ENCODE data around the gene ARHGAP5. TPM values are rescaled to one million over a fixed set of nuclear protein-coding genes. Genes with fewer than 3 reads are reported as not detected.

ARHGAP5 gene
- total RNA-seq, 2 experiments from 2014 or later, result 8.1 to 20.4 TPM

DNA sequence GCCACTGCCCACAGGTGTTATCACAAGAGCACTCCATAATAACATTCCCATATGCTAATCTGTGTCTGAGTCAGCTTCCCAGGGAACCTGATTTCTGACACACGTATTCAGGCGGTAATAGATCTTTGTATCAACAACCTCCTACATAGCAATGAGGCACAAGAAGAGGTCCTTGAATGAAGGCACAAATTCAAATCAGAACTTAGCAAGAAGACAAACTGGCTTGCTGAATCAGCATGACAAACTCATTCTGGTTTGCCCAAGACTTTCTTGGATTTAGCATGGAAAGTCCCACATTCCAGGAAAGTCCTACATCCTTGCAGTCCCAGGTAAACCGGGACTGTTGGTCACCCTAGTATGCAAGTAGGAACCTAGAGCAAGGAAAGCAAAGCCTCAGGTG lies 90.8 kb downstream of the ARHGAP5 start:
- Histone ChIP-seq H3K4me3 (ENCODE audit: low read depth, low read length, poor library complexity, severe bottlenecking) (no peak overlapping the region), H3K4me2 (ENCODE audit: low read length) (no peak overlapping the region), H3K9me2 (ENCODE audit: insufficient read depth, low read length) (no peaks in the 10 kb centered on the region), H3K79me2 (ENCODE audit: insufficient read depth, low read depth, low read length) (no peaks in the 10 kb centered on the region), H3K9me3 (ENCODE audit: low read length) (no peaks in the 10 kb centered on the region), H3K4me1 (ENCODE audit: insufficient read depth, low read length, poor library complexity, severe bottlenecking) (peaks cover 9% of the 10 kb centered on the region), H3K36me3 (ENCODE audit: insufficient read depth, low read length) (no peaks in the 10 kb centered on the region), H2AFZ (ENCODE audit: low read length) (no peak overlapping the region), H3K27ac (ENCODE audit: low read depth, low read length, poor library complexity, severe bottlenecking) (no peak overlapping the region), H4K20me1 (ENCODE audit: insufficient read depth, low read length) (no peaks in the 10 kb centered on the region)
- ChIA-PET CTCF (ENCODE audit: unreplicated experiment) (no interaction called here), POLR2A (no interaction called here)
- no peak for DNase-seq (ENCODE audit: low spot score)
- no TSS peak for BruUV-seq (replicated peaks)
- TF ChIP-seq EZH2phosphoT487 (IDR thresholded peaks at IDR 0.05; ENCODE audit: borderline replicate concordance, low read depth, low read length), result no peak
- TF ChIP-seq, protein P1, sequence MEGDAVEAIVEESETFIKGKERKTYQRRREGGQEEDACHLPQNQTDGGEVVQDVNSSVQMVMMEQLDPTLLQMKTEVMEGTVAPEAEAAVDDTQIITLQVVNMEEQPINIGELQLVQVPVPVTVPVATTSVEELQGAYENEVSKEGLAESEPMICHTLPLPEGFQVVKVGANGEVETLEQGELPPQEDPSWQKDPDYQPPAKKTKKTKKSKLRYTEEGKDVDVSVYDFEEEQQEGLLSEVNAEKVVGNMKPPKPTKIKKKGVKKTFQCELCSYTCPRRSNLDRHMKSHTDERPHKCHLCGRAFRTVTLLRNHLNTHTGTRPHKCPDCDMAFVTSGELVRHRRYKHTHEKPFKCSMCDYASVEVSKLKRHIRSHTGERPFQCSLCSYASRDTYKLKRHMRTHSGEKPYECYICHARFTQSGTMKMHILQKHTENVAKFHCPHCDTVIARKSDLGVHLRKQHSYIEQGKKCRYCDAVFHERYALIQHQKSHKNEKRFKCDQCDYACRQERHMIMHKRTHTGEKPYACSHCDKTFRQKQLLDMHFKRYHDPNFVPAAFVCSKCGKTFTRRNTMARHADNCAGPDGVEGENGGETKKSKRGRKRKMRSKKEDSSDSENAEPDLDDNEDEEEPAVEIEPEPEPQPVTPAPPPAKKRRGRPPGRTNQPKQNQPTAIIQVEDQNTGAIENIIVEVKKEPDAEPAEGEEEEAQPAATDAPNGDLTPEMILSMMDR (conservative IDR thresholded peaks at IDR 0.05; ENCODE audit: low read length), result no peak
- intact Hi-C loops (cut with micrococcal nuclease; ENCODE audit: unreplicated experiment), result no loop called here

DNA sequence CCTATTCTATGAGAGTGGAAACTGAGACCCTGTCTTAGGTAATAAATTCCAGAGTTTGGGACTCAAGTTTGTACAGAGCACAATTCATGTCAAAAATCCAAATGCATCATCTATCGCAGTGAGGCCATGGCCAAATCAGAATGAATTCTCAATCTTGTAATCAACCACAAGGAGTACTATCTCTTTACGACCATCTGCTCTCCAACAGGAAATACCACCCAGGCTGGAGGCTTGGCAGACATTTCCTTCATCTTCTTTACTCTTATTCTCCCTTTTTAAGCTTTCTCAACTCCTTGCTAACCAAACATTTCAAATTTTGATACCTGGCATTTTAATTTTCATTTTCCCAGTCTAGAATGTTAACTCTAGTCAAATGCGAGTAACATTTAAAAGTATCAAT lies 92.1 kb downstream of the ARHGAP5 start:
- no peaks in the 10 kb centered on the region for H3K36me3 ChIP-seq (ENCODE audit: insufficient read depth, low read length)
- no peaks in the 10 kb centered on the region for H3K9me3 ChIP-seq (ENCODE audit: low read length)
- H2AFZ ChIP-seq (ENCODE audit: low read length), result no peak overlapping the region
- peaks cover 9% of the 10 kb centered on the region for H3K4me1 ChIP-seq (ENCODE audit: insufficient read depth, low read length, poor library complexity, severe bottlenecking)
- CTCF ChIA-PET (ENCODE audit: unreplicated experiment), result no interaction called here
- no peak overlapping the region for H3K4me2 ChIP-seq (ENCODE audit: low read length)
- intact Hi-C loops (cut with micrococcal nuclease; ENCODE audit: unreplicated experiment), result no loop called here
- no peak for DNase-seq (ENCODE audit: low spot score)
- H4K20me1 ChIP-seq (ENCODE audit: insufficient read depth, low read length), result no peaks in the 10 kb centered on the region
- BruUV-seq (replicated peaks), result no TSS peak
- H3K4me3 ChIP-seq (ENCODE audit: low read depth, low read length, poor library complexity, severe bottlenecking), result no peak overlapping the region
- H3K9me2 ChIP-seq (ENCODE audit: insufficient read depth, low read length), result no peaks in the 10 kb centered on the region
- no peak overlapping the region for H3K27ac ChIP-seq (ENCODE audit: low read depth, low read length, poor library complexity, severe bottlenecking)
- no peak for TF ChIP-seq EZH2phosphoT487 (IDR thresholded peaks at IDR 0.05; ENCODE audit: borderline replicate concordance, low read depth, low read length)
- TF ChIP-seq, protein P1 (conservative IDR thresholded peaks at IDR 0.05; ENCODE audit: low read length), result no peak
- POLR2A ChIA-PET, result no interaction called here
- H3K79me2 ChIP-seq (ENCODE audit: insufficient read depth, low read depth, low read length), result no peaks in the 10 kb centered on the region

DNA sequence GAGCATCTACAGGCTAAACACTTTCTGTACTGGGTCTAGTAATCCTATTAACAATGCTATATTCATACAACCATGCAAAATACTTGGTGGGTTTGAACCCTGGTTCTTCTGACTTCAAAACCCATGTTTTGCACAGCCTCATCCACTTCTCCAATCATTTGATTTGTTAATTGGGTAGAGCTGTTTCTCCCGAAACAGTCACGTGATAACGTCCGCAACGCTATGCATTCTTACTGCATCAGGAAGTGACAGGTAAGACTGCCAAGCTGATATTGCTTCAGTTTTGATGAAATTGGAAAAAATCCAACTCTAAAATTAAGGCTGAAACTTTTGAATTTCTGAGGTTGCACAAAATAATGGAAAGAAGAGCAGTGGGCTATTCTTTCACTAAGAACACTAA lies 94.4 kb downstream of the ARHGAP5 start:
- H3K4me1 ChIP-seq (ENCODE audit: insufficient read depth, low read length, poor library complexity, severe bottlenecking), result peaks cover under 1% of the 10 kb centered on the region
- no peak overlapping the region for H3K27ac ChIP-seq (ENCODE audit: low read depth, low read length, poor library complexity, severe bottlenecking)
- H3K79me2 ChIP-seq (ENCODE audit: insufficient read depth, low read depth, low read length), result no peaks in the 10 kb centered on the region
- TF ChIP-seq, protein P1 (conservative IDR thresholded peaks at IDR 0.05; ENCODE audit: low read length), result no peak
- no peak for TF ChIP-seq EZH2phosphoT487 (IDR thresholded peaks at IDR 0.05; ENCODE audit: borderline replicate concordance, low read depth, low read length)
- no peak overlapping the region for H3K4me2 ChIP-seq (ENCODE audit: low read length)
- ChIA-PET CTCF (ENCODE audit: unreplicated experiment) (no interaction called here), POLR2A (no interaction called here)
- DNase-seq (ENCODE audit: low spot score), result no peak
- no peak overlapping the region for H3K4me3 ChIP-seq (ENCODE audit: low read depth, low read length, poor library complexity, severe bottlenecking)
- intact Hi-C loops (cut with micrococcal nuclease; ENCODE audit: unreplicated experiment), result no loop called here
- H4K20me1 ChIP-seq (ENCODE audit: insufficient read depth, low read length), result no peaks in the 10 kb centered on the region
- BruUV-seq (replicated peaks), result no TSS peak
- no peak overlapping the region for H2AFZ ChIP-seq (ENCODE audit: low read length)
- no peaks in the 10 kb centered on the region for H3K9me3 ChIP-seq (ENCODE audit: low read length)
- no peaks in the 10 kb centered on the region for H3K36me3 ChIP-seq (ENCODE audit: insufficient read depth, low read length)
- H3K9me2 ChIP-seq (ENCODE audit: insufficient read depth, low read length), result no peaks in the 10 kb centered on the region

Measured in OCI-LY7 (cell line).